ENCODE measurements around the gene GAS2. TPM values are rescaled to one million over a fixed set of nuclear protein-coding genes. Genes with fewer than 3 reads are reported as not detected.

Gene GAS2
- polyA plus RNA-seq, 1 of the 3 experiments (the other 2 are of a cell fraction), result 0.72 TPM

DNA sequence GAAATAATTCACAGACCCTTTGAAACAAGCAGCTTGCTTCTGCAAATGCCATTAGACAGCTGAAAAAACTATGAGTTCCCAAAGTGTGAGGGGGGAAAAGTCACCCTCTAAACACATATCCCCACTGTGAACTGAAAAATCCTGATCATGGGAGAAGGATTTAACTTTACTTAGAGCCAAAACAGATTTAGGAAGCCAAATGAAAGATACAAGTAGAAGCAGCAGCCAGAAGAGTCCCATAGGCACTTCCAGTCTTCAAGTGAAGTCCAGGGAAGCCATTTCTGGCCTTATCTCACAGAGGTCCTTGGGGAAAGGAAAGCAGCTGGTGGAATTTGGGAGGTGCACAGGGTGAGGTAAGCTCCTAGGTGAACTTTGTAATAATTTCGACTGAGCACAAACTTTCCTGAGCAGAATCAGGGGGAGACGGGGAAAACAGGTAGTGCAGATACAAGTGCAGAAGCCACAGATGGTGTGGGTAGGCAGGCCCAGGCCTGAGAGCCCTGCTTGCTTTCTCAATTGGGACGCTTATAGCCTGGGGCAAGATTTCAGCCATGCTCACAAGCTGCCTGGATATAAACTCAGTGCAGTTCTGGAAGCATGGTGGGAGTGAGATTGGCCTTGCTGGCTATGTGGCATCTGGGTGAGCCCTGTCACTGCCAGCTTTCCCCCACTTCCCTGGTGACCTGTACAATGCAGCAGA, 44.8 kb downstream of the GAS2 start:
- Histone ChIP-seq H3K4me2 (no peak overlapping the region), H2AFZ (ENCODE audit: low read depth) (no peak overlapping the region), H3K79me2 (ENCODE audit: insufficient read depth) (no peaks in the 10 kb centered on the region), H3K27ac (ENCODE audit: low read depth in 2 of 2, low read length in 1 of 2) (no peak overlapping the region), H3K9me2 (no peaks in the 10 kb centered on the region), H3K9ac (no peak overlapping the region), H3K4me1 (ENCODE audit: control insufficient read depth in 1 of 2, insufficient read depth in 2 of 2, low read depth in 1 of 2, low read length in 1 of 2) (peaks cover 0 to 11% of the 10 kb centered on the region in 2 experiments; a peak in 1 of 4 replicates), H3K4me3 (ENCODE audit: low read depth in 2 of 2, low read length in 1 of 2) (no peak overlapping the region), H3K27me3 (ENCODE audit: insufficient read depth) (no peaks in the 10 kb centered on the region), H3K36me3 (replicated peaks in 1 of 2; ENCODE audit: control insufficient read depth in 1 of 2, insufficient read depth in 2 of 2, low read length in 1 of 2) (no peaks in the 10 kb centered on the region), H3F3A (replicated peaks; ENCODE audit: insufficient read depth) (no peaks in the 10 kb centered on the region), H3K9me3 (no peaks in the 10 kb centered on the region), H4K20me1 (ENCODE audit: insufficient read depth) (no peaks in the 10 kb centered on the region)
- DNase-seq, result no peak
- POLR2A ChIA-PET, result no interaction called here
- CTCF ChIA-PET, result interaction anchor here (0.9 to 1.3 kb wide), 3 partner anchors 11 to 76 kb away, joined by 3 to 4 read pairs (median 4); no protein-coding TSS in a partner anchor
- no peak for TF ChIP-seq MXI1 (IDR thresholded peaks at IDR 0.05; ENCODE audit: low read depth, low read length)
- no peak for TF ChIP-seq ZBTB33 (IDR thresholded peaks at IDR 0.05; ENCODE audit: borderline replicate concordance, low read depth)
- TF ChIP-seq RCOR1 (IDR thresholded peaks at IDR 0.05; ENCODE audit: low read length), result no peak
- TF ChIP-seq, protein P1, sequence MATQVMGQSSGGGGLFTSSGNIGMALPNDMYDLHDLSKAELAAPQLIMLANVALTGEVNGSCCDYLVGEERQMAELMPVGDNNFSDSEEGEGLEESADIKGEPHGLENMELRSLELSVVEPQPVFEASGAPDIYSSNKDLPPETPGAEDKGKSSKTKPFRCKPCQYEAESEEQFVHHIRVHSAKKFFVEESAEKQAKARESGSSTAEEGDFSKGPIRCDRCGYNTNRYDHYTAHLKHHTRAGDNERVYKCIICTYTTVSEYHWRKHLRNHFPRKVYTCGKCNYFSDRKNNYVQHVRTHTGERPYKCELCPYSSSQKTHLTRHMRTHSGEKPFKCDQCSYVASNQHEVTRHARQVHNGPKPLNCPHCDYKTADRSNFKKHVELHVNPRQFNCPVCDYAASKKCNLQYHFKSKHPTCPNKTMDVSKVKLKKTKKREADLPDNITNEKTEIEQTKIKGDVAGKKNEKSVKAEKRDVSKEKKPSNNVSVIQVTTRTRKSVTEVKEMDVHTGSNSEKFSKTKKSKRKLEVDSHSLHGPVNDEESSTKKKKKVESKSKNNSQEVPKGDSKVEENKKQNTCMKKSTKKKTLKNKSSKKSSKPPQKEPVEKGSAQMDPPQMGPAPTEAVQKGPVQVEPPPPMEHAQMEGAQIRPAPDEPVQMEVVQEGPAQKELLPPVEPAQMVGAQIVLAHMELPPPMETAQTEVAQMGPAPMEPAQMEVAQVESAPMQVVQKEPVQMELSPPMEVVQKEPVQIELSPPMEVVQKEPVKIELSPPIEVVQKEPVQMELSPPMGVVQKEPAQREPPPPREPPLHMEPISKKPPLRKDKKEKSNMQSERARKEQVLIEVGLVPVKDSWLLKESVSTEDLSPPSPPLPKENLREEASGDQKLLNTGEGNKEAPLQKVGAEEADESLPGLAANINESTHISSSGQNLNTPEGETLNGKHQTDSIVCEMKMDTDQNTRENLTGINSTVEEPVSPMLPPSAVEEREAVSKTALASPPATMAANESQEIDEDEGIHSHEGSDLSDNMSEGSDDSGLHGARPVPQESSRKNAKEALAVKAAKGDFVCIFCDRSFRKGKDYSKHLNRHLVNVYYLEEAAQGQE (IDR thresholded peaks at IDR 0.05; ENCODE audit: low read depth, low read length), result no peak
- no peak for TF ChIP-seq RFX5 (IDR thresholded peaks at IDR 0.05; ENCODE audit: low read length)
- TF ChIP-seq, protein P2, sequence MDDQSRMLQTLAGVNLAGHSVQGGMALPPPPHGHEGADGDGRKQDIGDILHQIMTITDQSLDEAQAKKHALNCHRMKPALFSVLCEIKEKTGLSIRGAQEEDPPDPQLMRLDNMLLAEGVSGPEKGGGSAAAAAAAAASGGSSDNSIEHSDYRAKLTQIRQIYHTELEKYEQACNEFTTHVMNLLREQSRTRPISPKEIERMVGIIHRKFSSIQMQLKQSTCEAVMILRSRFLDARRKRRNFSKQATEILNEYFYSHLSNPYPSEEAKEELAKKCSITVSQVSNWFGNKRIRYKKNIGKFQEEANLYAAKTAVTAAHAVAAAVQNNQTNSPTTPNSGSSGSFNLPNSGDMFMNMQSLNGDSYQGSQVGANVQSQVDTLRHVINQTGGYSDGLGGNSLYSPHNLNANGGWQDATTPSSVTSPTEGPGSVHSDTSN (IDR thresholded peaks at IDR 0.05), result no peak
- TF ChIP-seq EZH2phosphoT487 (IDR thresholded peaks at IDR 0.05; ENCODE audit: borderline replicate concordance, low read depth), result no peak
- no peak for TF ChIP-seq USF2 (IDR thresholded peaks at IDR 0.05; ENCODE audit: borderline replicate concordance, low read depth, low read length)
- no peak for TF ChIP-seq MEF2A (IDR thresholded peaks at IDR 0.05; ENCODE audit: borderline replicate concordance, low read depth)
- TF ChIP-seq TCF12 (IDR thresholded peaks at IDR 0.05), result no peak
- no peak for TF ChIP-seq CHD2 (IDR thresholded peaks at IDR 0.05; ENCODE audit: low read length, partially characterized antibody)
- no peak for TF ChIP-seq RAD21 (IDR thresholded peaks at IDR 0.05; ENCODE audit: low read length)
- TF ChIP-seq, protein P3, sequence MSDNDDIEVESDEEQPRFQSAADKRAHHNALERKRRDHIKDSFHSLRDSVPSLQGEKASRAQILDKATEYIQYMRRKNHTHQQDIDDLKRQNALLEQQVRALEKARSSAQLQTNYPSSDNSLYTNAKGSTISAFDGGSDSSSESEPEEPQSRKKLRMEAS (IDR thresholded peaks at IDR 0.05; ENCODE audit: low read depth), result no peak
- no peak for TF ChIP-seq FOXJ3 (CRISPR knock-in tag; IDR thresholded peaks at IDR 0.05)
- TF ChIP-seq RXRA (IDR thresholded peaks at IDR 0.05; ENCODE audit: borderline replicate concordance, low read depth), result no peak
- no peak for TF ChIP-seq GABPA (IDR thresholded peaks at IDR 0.05; ENCODE audit: low read depth)
- TF ChIP-seq YY1 (IDR thresholded peaks at IDR 0.05; ENCODE audit: low read depth), result no peak
- TF ChIP-seq, protein P4, sequence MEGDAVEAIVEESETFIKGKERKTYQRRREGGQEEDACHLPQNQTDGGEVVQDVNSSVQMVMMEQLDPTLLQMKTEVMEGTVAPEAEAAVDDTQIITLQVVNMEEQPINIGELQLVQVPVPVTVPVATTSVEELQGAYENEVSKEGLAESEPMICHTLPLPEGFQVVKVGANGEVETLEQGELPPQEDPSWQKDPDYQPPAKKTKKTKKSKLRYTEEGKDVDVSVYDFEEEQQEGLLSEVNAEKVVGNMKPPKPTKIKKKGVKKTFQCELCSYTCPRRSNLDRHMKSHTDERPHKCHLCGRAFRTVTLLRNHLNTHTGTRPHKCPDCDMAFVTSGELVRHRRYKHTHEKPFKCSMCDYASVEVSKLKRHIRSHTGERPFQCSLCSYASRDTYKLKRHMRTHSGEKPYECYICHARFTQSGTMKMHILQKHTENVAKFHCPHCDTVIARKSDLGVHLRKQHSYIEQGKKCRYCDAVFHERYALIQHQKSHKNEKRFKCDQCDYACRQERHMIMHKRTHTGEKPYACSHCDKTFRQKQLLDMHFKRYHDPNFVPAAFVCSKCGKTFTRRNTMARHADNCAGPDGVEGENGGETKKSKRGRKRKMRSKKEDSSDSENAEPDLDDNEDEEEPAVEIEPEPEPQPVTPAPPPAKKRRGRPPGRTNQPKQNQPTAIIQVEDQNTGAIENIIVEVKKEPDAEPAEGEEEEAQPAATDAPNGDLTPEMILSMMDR (IDR thresholded peaks at IDR 0.05), result no peak
- no peak for TF ChIP-seq POLR2AphosphoS5 (IDR thresholded peaks at IDR 0.05; ENCODE audit: low read depth, low read length)
- 57% methylated on average over 3 of the region's 3 CpGs for WGBS (ENCODE audit: low lambda C conversion rate)

Measured in SK-N-SH (cell line).